Measurements from ENCODE around the gene EFNA5. TPM values are rescaled to one million over a fixed set of nuclear protein-coding genes. Genes with fewer than 3 reads are reported as not detected.

The EFNA5 gene
- total and polyA plus RNA-seq, 2 donors from 2014 or later: 5.9 to 54.4 TPM

DNA sequence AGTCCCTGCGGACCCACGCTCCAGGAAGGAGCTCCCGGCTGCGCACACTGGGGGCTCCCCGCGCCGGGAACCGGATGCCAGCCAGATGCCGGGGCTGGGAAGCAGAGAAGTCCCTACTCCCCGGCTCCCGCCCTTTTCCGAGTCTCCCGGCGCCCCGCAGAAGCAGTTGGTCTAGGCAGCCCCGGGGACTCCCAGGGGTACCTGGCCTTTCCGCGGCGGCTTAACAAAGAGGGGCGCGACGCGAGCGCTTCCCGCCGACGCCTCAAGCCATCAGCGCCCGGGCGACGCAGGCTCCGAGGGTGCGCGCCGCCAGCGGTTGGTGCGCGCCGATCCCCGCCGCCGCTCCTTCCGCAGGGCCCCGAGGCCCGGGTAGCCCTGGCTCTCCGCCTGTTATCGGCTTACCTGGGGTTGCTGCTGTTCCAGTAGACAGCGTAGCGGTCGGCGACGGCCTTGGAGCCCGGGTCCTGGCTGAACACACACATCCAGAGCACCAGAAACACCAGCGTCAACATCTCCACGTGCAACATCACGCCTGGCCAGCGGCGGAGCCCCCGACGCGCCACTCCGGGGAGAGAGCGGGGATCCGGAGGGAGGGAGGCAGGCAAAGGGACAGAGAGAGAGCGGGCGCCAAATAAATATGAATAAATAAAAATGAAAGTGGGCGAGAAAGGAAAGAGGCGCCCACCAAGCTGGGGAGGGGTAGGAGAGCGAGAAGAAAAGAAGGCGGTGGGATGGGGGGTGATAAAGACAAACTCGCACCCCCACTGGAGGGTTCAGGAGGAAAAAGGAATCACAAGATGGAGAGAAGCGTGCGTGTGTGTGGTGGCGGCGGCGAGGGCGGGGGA, 428 bp downstream of the EFNA5 start:
- DNase-seq: peak; percentile 49 to 79 (median 68)
- Histone ChIP-seq H3K4me1 (ENCODE audit: control insufficient read depth in 2 of 3, insufficient read depth in 2 of 3, low read depth in 1 of 3, low read length in 3 of 3) (peaks cover 0 to 14% (median 0%) of the 10 kb centered on the region in 3 donors), H3K27ac (ENCODE audit: low read depth in 2 of 2, low read length in 2 of 2) (peak overlapping the region; percentile 14 to 66), H3K27me3 (ENCODE audit: control insufficient read depth, insufficient read depth, low read length) (no peaks in the 10 kb centered on the region), H3K9me3 (ENCODE audit: control insufficient read depth in 2 of 3, insufficient read depth in 1 of 3, low read length in 3 of 3) (no peaks in the 10 kb centered on the region), H3K4me3 (ENCODE audit: low read length in 3 of 3) (peak overlapping the region; percentile 39 to 83 (median 68)), H3K9ac (ENCODE audit: low read length in 3 of 3) (peak overlapping the region in 2 of 3 donors; percentile 24 to 27), H3K36me3 (ENCODE audit: control insufficient read depth in 2 of 3, insufficient read depth in 3 of 3, low read length in 3 of 3) (no peaks in the 10 kb centered on the region)
- intact Hi-C loops (cut with DNase I): no loop called here
- no peak for FAIRE-seq
- TF ChIP-seq, protein P1, sequence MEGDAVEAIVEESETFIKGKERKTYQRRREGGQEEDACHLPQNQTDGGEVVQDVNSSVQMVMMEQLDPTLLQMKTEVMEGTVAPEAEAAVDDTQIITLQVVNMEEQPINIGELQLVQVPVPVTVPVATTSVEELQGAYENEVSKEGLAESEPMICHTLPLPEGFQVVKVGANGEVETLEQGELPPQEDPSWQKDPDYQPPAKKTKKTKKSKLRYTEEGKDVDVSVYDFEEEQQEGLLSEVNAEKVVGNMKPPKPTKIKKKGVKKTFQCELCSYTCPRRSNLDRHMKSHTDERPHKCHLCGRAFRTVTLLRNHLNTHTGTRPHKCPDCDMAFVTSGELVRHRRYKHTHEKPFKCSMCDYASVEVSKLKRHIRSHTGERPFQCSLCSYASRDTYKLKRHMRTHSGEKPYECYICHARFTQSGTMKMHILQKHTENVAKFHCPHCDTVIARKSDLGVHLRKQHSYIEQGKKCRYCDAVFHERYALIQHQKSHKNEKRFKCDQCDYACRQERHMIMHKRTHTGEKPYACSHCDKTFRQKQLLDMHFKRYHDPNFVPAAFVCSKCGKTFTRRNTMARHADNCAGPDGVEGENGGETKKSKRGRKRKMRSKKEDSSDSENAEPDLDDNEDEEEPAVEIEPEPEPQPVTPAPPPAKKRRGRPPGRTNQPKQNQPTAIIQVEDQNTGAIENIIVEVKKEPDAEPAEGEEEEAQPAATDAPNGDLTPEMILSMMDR (IDR thresholded peaks at IDR 0.05; ENCODE audit: borderline replicate concordance, extremely low read depth, insufficient read depth): no peak

DNA sequence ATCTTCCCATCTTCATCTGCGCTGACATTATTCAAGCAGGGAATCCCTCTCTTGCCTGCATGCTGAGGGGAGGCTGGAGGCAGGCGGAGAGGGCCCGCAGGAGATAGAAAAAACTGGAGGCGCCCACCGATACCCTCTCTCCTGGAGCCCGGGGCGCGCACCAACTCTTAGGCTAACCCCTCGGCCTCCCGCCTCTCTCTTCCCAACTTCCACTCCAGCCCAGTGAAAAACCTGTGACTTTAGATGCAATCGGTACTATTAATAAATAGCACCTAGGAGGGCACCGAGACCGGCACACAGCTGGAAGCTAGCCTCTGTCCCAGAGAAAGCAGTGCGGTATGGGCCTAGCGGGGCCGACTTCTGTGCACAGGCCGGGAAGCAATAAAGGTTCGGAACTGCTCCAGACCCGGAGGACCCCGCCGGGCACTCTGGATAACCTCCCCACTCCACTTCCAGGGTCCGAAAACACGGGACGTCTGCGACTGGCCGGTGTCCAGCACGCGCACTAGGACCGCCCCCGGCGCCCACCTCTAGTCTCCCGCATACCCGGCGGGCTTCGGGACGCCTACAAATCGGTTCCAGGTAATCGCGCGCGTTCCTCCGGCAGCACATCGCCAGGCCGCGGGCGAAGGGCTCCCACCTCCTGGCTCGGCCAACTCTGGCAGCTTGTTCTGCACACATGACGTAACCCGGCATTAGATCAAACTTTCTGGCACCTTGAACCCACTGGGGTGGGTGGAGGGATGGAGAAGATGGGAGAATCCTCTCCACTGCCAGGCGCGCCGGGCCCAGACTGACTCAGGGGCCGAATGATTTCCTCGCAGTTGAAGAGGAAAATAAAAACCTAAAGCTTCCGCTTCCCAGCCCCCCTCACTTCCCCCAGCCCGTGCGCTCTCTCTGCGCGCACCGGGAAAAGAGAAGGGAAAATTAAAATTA, 1.4 kb downstream of the EFNA5 start:
- TF ChIP-seq, protein P1 (IDR thresholded peaks at IDR 0.05; ENCODE audit: borderline replicate concordance, extremely low read depth, insufficient read depth): no peak
- peak overlapping the region; percentile 61 to 83 (median 68) for H3K4me3 ChIP-seq (ENCODE audit: low read length in 3 of 3)
- no peaks in the 10 kb centered on the region for H3K9me3 ChIP-seq (ENCODE audit: control insufficient read depth in 2 of 3, insufficient read depth in 1 of 3, low read length in 3 of 3)
- H3K4me1 ChIP-seq (ENCODE audit: control insufficient read depth in 2 of 3, insufficient read depth in 2 of 3, low read depth in 1 of 3, low read length in 3 of 3): peaks cover 0 to 14% (median 0%) of the 10 kb centered on the region in 3 donors
- peak overlapping the region; percentile 41 to 75 (median 60) for H3K9ac ChIP-seq (ENCODE audit: low read length in 3 of 3)
- DNase-seq (peak; percentile 65 to 83 (median 74)), FAIRE-seq (no peak)
- H3K27me3 ChIP-seq (ENCODE audit: control insufficient read depth, insufficient read depth, low read length): no peaks in the 10 kb centered on the region
- no peaks in the 10 kb centered on the region for H3K36me3 ChIP-seq (ENCODE audit: control insufficient read depth in 2 of 3, insufficient read depth in 3 of 3, low read length in 3 of 3)
- H3K27ac ChIP-seq (ENCODE audit: low read depth in 2 of 2, low read length in 2 of 2): peak overlapping the region; percentile 49 to 72
- intact Hi-C loops (cut with DNase I): no loop called here

DNA sequence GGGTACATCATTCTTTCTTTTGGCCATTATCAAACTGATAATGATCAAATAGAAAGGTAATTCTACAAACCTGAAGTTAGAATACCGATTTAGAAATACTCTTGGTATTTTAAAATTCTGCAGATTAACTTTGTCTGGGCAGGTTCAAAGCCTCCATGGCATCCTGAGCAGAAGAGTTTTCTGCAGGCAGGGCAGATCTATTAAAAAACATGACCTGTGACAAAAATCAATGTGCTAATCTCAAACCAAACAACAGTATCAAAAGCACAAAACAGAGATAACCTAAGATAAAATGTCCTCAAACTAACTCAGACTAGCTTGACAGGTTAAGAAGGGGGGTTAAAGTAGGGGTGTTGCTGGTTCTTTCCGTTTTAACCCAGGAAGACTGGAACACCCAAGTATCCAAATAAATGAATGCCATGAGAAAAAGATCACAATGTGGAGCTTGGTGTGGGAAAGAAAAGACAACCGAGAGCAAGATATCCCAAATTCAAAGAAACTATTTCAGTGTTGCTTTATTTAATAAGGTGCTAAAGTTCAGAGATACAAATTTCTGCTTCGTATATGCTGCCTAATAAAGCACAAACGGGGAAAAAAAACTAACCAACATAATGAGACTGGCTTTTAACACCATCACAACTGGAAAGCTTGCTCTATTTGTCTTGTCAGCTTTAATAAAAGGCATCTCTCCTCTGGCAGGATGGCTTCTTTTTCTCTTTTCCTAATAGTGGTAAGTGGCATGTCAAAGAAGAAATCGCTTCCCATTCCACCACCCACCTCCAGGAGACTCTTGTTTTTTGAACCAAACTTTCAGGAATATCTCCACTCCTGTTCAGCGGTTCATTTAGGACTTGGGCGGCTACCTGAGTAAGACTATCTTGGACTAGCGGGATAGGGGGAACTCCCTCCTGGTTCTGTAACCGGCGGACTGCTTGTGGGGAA, 2.3 kb downstream of the EFNA5 start:
- TF ChIP-seq, protein P1 (IDR thresholded peaks at IDR 0.05; ENCODE audit: borderline replicate concordance, extremely low read depth, insufficient read depth): no peak
- Histone ChIP-seq H3K4me3 (ENCODE audit: low read length in 3 of 3) (peak overlapping the region; percentile 61 to 83 (median 68)), H3K9me3 (ENCODE audit: control insufficient read depth in 2 of 3, insufficient read depth in 1 of 3, low read length in 3 of 3) (no peaks in the 10 kb centered on the region), H3K4me1 (ENCODE audit: control insufficient read depth in 2 of 3, insufficient read depth in 2 of 3, low read depth in 1 of 3, low read length in 3 of 3) (peaks cover 0 to 14% (median 0%) of the 10 kb centered on the region in 3 donors), H3K9ac (ENCODE audit: low read length in 3 of 3) (peak overlapping the region; percentile 2 to 75 (median 40)), H3K27me3 (ENCODE audit: control insufficient read depth, insufficient read depth, low read length) (no peaks in the 10 kb centered on the region), H3K36me3 (ENCODE audit: control insufficient read depth in 2 of 3, insufficient read depth in 3 of 3, low read length in 3 of 3) (no peaks in the 10 kb centered on the region), H3K27ac (ENCODE audit: low read depth in 2 of 2, low read length in 2 of 2) (peak overlapping the region in 1 of 2 donors; percentile 72)
- intact Hi-C loops (cut with DNase I): no loop called here
- DNase-seq (peak in 2 of 5 donors; percentile 46 to 51), FAIRE-seq (no peak)

All from kidney (tissue), 14 donors.